ENCODE measurements around the gene TTC13. TPM values are rescaled to one million over a fixed set of nuclear protein-coding genes. Genes with fewer than 3 reads are reported as not detected.

TTC13 gene
- total RNA-seq, 1 donor from 2014 or later: 8.5 TPM

GRCh38 chr1:230922620-230923019 is 56.0 kb downstream of the TTC13 start:
- no peak for DNase-seq (ENCODE audit: low read depth)
- H3K4me3 ChIP-seq (ENCODE audit: low read depth, low read length): no peak overlapping the region
- TF ChIP-seq CTCF (conservative IDR thresholded peaks at IDR 0.05; ENCODE audit: low read depth, low read length): peak; percentile 20

- no peak for DNase-seq (ENCODE audit: low read depth)
- H3K4me3 ChIP-seq (ENCODE audit: low read depth, low read length): no peak overlapping the region
- TF ChIP-seq CTCF (conservative IDR thresholded peaks at IDR 0.05; ENCODE audit: low read depth, low read length): no peak
Measured at GRCh38 chr1:230919207-230919606, 59.5 kb downstream of the TTC13 start.

- no peak overlapping the region for H3K4me3 ChIP-seq (ENCODE audit: low read depth, low read length)
- peak; percentile 30 for DNase-seq (ENCODE audit: low read depth)
Measured at GRCh38 chr1:230917284-230918135, 61.2 kb downstream of the TTC13 start.

GRCh38 chr1:230916587-230917283 is 61.9 kb downstream of the TTC13 start:
- DNase-seq (ENCODE audit: low read depth): no peak
- H3K4me3 ChIP-seq (ENCODE audit: low read depth, low read length): no peak overlapping the region
- TF ChIP-seq CTCF (conservative IDR thresholded peaks at IDR 0.05; ENCODE audit: low read depth, low read length): no peak

More at GRCh38 chr1:230917284-230918135, 61.2 kb downstream of the TTC13 start:
- peak; percentile 77 for TF ChIP-seq CTCF (conservative IDR thresholded peaks at IDR 0.05; ENCODE audit: low read depth, low read length)

GRCh38 chr1:230915078-230915477 is 63.6 kb downstream of the TTC13 start:
- no peak for DNase-seq (ENCODE audit: low read depth)
- no peak for TF ChIP-seq CTCF (conservative IDR thresholded peaks at IDR 0.05; ENCODE audit: low read depth, low read length)
- no peak overlapping the region for H3K4me3 ChIP-seq (ENCODE audit: low read depth, low read length)

- no peak for TF ChIP-seq CTCF (conservative IDR thresholded peaks at IDR 0.05; ENCODE audit: low read depth, low read length)
- no peak for DNase-seq (ENCODE audit: low read depth)
- H3K4me3 ChIP-seq (ENCODE audit: low read depth, low read length): no peak overlapping the region
Measured at GRCh38 chr1:230913496-230913895, 65.2 kb downstream of the TTC13 start.
